ES-I3 (cell line): ENCODE results near the gene IGFALS.

ENCODE experiments used
- H3K36me3 ChIP-seq: 2 replicates; pipeline ENCODE4 v1.6.1; 2013; ENCODE audit warnings: mild to moderate bottlenecking, low read length, control low read depth, moderate library complexity; ENCODE audit not compliant: insufficient read depth
- H3K4me1 ChIP-seq: 2 replicates; pipeline ENCODE4 v1.6.1; 2013; ENCODE audit warnings: mild to moderate bottlenecking, control low read depth, low read length; ENCODE audit not compliant: insufficient read depth
- H3K9ac ChIP-seq: 2 replicates; pipeline ENCODE4 v1.6.1; 2013; ENCODE audit warnings: low read depth, mild to moderate bottlenecking, low read length, moderate library complexity
- H3K9me3 ChIP-seq: 2 replicates; pipeline ENCODE4 v1.6.1; 2013; ENCODE audit warnings: mild to moderate bottlenecking, low read length, moderate library complexity; ENCODE audit not compliant: control insufficient read depth, insufficient read depth

Gene IGFALS

DNA sequence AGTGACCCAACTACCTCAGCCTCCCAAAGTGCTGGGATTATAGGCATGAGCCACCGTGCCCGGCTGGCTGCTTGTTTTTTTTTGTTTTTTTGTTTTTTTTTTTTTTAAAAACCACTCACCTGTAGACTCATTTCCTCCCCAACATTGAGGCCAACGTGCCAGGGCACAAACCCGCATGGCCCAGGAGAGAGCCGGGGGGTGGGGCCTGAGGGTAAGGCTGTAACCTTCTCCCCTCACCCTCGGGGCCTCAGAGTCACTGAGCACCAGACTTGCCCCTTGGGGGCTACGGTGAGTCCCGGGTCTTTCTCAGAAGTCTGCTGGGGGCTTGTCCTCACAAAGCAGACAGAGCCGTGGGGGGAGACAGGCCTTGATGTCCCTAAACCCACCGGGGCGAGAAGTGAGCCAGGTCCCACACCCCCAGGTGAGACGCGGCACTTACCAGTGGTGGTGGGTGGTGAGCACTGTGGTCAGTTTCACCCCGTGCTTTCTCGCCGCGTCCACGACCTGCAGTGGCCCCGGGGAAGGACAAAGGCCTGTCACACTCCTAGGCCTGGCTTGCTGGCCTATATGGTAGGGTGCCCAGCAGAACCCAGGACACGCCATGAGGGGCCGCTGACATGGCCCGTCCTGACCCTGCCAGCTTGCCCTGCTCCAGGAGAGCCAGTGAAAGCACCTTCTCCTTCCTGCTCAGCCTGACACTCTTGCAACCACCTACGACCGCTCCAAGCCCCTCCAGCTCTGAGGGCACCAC lies 28.5 kb upstream of the IGFALS start:
- no peaks in the 10 kb centered on the region for H3K36me3 ChIP-seq
- H3K9me3 ChIP-seq, result no peaks in the 10 kb centered on the region
- H3K9ac ChIP-seq, result no peak overlapping the region
- H3K4me1 ChIP-seq, result no peaks in the 10 kb centered on the region

- Histone ChIP-seq H3K9ac (no peak overlapping the region), H3K36me3 (no peaks in the 10 kb centered on the region), H3K4me1 (no peaks in the 10 kb centered on the region), H3K9me3 (no peaks in the 10 kb centered on the region)
Measured at GRCh38 chr16:1820946-1821290, 27.4 kb upstream of the IGFALS start.

GRCh38 chr16:1820096-1820945 lies 26.8 kb upstream of the IGFALS start:
- H3K4me1 ChIP-seq, result no peaks in the 10 kb centered on the region
- H3K9me3 ChIP-seq, result no peaks in the 10 kb centered on the region
- H3K36me3 ChIP-seq, result no peaks in the 10 kb centered on the region
- no peak overlapping the region for H3K9ac ChIP-seq

DNA sequence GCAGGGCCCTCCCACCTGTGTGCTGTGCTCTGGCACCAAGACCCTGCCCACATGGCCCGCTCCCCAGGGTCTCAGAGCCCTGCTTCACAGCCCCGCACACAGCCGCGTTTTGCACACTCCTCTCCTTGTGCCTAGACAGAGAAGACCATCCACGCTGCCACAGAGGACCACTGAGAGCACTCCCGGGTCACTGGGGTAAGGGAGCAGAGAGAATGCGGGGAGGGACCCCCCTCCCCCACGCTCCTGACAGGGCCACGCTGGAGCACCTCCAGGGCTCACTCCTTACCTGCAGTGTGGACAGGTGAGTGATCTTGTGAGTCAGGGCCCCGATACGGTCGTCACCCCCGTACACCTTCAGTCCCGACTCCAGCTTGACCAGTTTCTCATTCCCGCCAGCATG lies 26.1 kb upstream of the IGFALS start:
- no peak overlapping the region for H3K9ac ChIP-seq
- no peaks in the 10 kb centered on the region for H3K4me1 ChIP-seq
- no peaks in the 10 kb centered on the region for H3K36me3 ChIP-seq
- H3K9me3 ChIP-seq, result no peaks in the 10 kb centered on the region

- H3K9me3 ChIP-seq, result no peaks in the 10 kb centered on the region
- H3K4me1 ChIP-seq, result no peaks in the 10 kb centered on the region
- H3K36me3 ChIP-seq, result no peaks in the 10 kb centered on the region
- no peak overlapping the region for H3K9ac ChIP-seq
Measured at GRCh38 chr16:1818873-1819525, 25.5 kb upstream of the IGFALS start.

- H3K4me1 ChIP-seq, result no peaks in the 10 kb centered on the region
- H3K9ac ChIP-seq, result no peak overlapping the region
- H3K9me3 ChIP-seq, result no peaks in the 10 kb centered on the region
- no peaks in the 10 kb centered on the region for H3K36me3 ChIP-seq
Measured at GRCh38 chr16:1818204-1818872, 24.8 kb upstream of the IGFALS start.

DNA sequence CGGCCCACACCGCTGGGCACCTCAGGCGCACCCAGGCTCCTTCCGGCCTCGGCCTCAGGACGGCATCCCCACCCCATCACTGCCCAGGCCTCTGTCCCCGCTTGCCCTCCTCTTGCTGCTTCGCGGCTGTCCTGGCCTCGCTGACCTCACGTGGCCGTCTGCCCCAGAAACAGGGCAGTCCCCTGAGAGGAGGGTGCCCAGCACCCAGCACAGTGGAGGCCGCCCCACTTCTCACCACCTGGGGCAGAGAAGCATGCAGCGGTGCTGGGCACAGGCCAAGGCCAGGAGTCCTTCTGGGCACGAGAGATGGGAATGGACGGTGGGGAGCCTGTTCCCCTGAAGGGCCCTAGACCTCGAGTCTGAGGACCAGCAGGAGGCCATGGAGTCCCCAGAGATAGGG lies 24.2 kb upstream of the IGFALS start:
- Histone ChIP-seq H3K36me3 (no peaks in the 10 kb centered on the region), H3K4me1 (no peaks in the 10 kb centered on the region), H3K9ac (no peak overlapping the region), H3K9me3 (no peaks in the 10 kb centered on the region)

DNA sequence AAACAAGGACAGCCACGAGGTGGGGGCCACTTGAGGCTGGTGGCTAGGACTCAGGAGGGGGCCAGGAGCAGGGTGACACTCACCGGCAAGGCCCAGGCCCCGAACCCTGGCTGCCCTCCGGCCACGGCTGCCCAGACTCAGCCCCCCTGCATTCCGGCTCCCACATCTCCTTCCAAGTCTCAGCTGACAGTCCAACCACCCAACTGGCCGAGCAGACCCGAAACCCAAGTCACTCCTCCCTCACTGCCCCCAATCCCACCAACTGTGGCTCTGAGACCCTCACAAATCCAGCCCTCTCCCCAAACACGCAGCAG lies 23.7 kb upstream of the IGFALS start:
- Histone ChIP-seq H3K4me1 (no peaks in the 10 kb centered on the region), H3K9me3 (no peaks in the 10 kb centered on the region), H3K36me3 (no peaks in the 10 kb centered on the region), H3K9ac (no peak overlapping the region)

- H3K4me1 ChIP-seq, result no peaks in the 10 kb centered on the region
Measured at GRCh38 chr16:1816396-1817275, 23.1 kb upstream of the IGFALS start.

DNA sequence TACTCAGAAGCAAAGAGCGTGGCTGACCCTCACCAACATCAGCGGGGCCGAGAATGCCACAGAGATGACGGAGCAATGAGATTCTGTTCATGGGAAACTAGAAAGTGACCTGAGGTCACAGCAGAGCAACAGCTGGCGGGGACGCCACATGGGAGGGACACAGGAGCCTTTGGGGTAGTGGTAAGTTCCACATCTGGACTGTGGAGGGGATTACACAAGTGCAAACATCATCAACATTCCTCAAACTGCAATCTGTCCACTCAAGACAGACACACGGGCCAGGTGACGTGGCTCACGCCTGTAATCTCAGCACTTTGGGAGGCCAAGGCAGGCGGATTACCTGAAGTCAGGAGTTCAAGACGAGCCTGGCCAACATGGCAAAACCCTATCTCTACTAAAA lies 22.0 kb upstream of the IGFALS start:
- H3K36me3 ChIP-seq, result no peaks in the 10 kb centered on the region
- H3K4me1 ChIP-seq, result no peaks in the 10 kb centered on the region
- no peaks in the 10 kb centered on the region for H3K9me3 ChIP-seq
- no peak overlapping the region for H3K9ac ChIP-seq

More at GRCh38 chr16:1816396-1817275, 23.1 kb upstream of the IGFALS start:
- H3K9me3 ChIP-seq, result no peaks in the 10 kb centered on the region
- no peaks in the 10 kb centered on the region for H3K36me3 ChIP-seq
- no peak overlapping the region for H3K9ac ChIP-seq

DNA sequence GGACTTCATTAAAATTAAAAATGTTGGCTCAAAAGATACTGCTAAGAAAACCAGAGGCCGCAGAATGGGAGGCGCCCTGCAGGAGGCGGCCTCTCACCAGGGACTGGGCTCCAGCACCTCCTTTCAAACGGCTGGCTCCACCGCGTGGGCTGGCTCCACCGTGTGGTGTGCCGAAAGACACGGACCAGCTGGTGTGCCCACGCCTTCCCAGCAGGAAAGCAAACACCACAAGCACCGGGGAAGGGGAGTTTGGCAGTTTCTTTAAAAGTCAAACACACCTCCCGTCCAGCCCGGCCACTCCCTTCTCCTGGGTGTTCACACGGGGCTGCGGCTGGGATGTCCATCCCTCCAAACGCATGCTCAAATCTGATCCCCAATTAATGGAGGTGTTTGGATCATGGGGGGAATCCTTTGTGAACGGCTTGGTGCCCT lies 19.2 kb upstream of the IGFALS start:
- no peaks in the 10 kb centered on the region; the same call in 1 of the 2 replicates for H3K36me3 ChIP-seq
- no peak overlapping the region for H3K9ac ChIP-seq
- no peaks in the 10 kb centered on the region for H3K4me1 ChIP-seq
- H3K9me3 ChIP-seq, result no peaks in the 10 kb centered on the region

GRCh38 chr16:1810536-1810935 lies 17.0 kb upstream of the IGFALS start:
- H3K9me3 ChIP-seq, result no peaks in the 10 kb centered on the region
- H3K9ac ChIP-seq, result no peak overlapping the region
- H3K36me3 ChIP-seq, result peaks cover 3% of the 10 kb centered on the region; the same call in 1 of the 2 replicates
- no peaks in the 10 kb centered on the region for H3K4me1 ChIP-seq

- peaks cover 3% of the 10 kb centered on the region; the same call in 1 of the 2 replicates for H3K36me3 ChIP-seq
Measured at GRCh38 chr16:1810106-1810505, 16.6 kb upstream of the IGFALS start.

More at GRCh38 chr16:1810106-1810505, 16.6 kb upstream of the IGFALS start:
- H3K4me1 ChIP-seq, result no peaks in the 10 kb centered on the region
- H3K9me3 ChIP-seq, result no peaks in the 10 kb centered on the region
- H3K9ac ChIP-seq, result no peak overlapping the region
